Subcutaneous adipose tissue (tissue), 4 donors: ENCODE results near the gene SCAMP4. TPM values are rescaled to one million over a fixed set of nuclear protein-coding genes. Genes with fewer than 3 reads are reported as not detected.

Source experiments
- total RNA-seq, 4 donors: library from RNA; depleted of rRNA; stranded (reverse); fragments of >200 nt; gene quantifications; one replicate each; pipeline ENCODE4 v1.1.0, GENCODE V29; 2016
- TF ChIP-seq, protein P1 (sequence below): fragments of 450-650 bp; IDR thresholded peaks from one replicate; pipeline ENCODE4 v1.5.1; 2016; ENCODE audit warnings: low read depth, mild to moderate bottlenecking, control low read depth, antibody characterized with exemption, moderate library complexity

SCAMP4 gene
- total RNA-seq, 4 donors from 2014 or later: 20.9 to 45.8 (median 42.4) TPM

DNA sequence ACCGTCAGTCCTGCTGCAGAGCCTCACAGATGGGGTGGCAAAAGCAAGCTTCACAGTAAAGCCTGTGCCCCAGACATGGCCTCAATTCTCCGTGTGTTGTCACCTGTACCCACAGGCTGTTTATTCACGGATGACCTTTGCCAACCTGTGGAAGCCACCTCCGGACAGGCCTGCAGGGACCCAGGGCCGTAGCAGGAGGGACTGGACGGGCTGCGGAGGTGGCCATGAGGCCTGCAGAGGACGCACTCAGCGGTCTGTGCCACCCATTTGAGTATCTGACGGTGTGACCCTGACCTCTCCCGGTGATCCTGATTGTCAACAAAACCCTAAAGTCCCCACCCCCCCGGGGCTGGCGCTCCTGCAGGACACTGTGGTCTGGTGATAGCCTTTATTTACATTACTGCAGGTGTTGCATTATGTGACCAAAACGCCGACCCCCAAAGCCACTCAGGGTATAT lies 34.0 kb upstream of the SCAMP4 start:
- TF ChIP-seq, protein P1, sequence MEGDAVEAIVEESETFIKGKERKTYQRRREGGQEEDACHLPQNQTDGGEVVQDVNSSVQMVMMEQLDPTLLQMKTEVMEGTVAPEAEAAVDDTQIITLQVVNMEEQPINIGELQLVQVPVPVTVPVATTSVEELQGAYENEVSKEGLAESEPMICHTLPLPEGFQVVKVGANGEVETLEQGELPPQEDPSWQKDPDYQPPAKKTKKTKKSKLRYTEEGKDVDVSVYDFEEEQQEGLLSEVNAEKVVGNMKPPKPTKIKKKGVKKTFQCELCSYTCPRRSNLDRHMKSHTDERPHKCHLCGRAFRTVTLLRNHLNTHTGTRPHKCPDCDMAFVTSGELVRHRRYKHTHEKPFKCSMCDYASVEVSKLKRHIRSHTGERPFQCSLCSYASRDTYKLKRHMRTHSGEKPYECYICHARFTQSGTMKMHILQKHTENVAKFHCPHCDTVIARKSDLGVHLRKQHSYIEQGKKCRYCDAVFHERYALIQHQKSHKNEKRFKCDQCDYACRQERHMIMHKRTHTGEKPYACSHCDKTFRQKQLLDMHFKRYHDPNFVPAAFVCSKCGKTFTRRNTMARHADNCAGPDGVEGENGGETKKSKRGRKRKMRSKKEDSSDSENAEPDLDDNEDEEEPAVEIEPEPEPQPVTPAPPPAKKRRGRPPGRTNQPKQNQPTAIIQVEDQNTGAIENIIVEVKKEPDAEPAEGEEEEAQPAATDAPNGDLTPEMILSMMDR: no peak

DNA sequence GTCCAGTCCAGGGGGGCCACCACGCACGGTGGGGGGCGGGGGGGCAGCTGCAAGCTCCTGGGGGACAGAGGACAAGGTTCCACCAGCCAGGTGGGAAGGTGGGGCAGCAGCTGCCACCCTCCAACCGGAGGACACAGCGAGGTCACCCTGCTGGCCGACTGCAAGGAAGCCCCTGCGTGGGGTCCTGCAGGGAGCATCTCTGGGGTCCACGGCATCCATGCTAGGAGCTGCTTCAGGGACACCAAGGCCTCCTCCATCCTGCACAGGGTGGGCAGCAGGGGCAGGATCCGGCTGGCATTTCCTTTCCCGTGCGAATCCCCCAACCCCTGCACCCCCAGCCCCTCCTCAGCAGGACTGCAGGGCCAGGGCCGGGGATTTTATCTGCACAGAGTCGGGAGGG lies 33.6 kb upstream of the SCAMP4 start:
- TF ChIP-seq, protein P1: no peak

DNA sequence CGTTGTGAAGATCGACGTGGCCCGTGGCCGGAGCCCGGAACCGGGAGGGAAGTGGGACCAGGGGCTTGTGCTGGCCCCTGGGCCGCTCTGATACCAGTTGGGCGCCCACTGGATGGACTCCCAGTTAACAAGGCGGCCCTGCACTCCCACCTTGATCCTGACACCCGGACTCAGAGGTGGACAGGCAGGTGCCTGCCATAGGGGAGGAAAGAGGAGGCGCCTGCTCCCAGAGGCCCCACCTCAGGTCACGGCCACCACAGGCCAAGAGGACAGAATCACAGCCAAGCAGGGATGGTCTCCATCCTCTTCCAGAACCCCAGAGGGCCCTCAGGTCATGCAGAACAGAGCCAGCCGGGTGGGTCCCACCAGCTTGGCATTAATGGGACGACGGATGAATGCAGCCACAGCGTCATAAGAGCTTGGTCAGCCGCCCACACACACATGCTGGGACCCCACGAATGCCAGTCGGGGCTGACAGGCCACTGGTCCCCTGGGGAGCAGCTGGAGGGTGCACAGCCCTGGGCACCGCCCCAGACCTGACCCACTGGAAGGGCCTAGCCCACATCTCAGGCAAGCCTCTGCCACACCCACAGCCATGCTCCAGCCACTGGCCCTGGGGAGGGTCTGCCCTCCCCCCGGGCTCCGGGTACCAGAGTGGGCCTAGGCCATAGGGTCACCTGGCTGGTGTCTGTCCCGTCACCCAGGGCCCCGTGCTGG lies 32.2 kb upstream of the SCAMP4 start:
- TF ChIP-seq, protein P1: no peak

DNA sequence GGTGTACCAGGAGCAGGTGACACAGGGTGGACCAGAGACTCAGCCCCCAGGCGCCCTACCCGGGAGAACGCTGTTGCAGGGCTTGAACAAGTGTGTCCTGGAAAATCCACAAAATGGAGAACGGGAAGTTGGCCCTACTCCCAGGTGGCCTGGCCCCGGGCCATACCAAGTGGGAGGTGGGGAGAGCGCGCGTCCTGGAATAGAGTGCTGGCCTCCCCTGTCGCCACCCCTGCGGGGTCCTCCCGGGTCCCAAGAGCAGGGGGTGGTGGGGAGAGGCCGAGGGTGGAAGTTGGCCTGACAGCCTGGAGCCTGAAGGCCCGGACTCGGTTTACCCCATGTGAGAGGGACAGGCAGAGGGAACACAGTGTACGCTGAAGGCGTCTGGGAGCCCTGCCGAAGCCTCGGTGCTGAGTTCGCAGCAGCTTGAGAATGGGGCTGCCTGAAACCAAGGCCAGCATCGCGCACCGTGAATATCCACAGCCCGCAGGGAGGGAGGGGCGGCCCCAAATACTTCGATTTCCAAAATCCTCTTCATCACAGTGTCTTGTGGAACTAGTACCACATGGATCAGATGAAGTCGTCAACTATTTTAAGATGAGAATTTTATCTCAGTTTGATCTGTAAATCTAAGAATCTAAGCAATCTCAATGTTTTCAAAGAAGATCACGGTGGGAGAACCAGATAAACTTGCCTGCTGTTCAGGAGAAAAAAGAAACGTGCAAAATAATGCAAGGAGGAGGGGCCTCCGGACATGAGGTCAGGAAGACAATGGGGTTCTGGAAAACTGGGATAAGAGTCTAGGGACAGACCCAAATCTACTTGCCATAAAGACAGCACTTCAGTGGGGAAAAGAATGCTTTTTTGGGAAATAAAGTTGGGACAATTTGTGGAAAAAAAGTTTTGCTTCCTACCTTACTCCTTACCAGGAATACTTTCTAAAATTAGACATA lies 31.4 kb upstream of the SCAMP4 start:
- TF ChIP-seq, protein P1: no peak

DNA sequence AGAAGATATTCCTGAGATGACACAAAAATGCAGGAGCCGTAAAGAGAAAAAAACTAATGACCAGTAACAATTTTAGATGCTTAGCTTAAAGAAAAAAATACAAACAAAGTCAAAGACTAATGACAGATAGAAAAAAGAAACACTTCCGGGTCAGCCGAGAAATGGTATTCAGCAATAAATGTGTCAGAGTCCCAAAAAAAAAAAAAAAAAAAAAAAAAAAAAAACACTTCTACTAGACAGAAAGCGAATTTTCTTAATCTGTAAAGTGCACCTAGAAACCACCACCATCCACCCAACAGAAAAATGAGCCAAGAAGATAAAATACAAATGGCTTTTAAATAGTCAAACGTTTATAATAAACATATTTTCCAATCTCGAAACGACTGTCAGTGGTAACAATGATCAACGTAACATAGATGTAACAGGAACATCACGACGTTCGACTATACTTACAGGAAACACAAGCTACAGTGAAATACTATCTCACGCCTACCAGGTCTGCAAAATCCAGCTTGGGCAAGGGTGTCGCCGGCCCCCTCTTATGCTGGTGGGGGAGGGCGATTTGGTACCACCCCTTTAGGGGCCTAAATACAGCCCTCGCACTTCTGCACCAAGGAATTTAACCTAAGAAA lies 30.5 kb upstream of the SCAMP4 start:
- TF ChIP-seq, protein P1: no peak

DNA sequence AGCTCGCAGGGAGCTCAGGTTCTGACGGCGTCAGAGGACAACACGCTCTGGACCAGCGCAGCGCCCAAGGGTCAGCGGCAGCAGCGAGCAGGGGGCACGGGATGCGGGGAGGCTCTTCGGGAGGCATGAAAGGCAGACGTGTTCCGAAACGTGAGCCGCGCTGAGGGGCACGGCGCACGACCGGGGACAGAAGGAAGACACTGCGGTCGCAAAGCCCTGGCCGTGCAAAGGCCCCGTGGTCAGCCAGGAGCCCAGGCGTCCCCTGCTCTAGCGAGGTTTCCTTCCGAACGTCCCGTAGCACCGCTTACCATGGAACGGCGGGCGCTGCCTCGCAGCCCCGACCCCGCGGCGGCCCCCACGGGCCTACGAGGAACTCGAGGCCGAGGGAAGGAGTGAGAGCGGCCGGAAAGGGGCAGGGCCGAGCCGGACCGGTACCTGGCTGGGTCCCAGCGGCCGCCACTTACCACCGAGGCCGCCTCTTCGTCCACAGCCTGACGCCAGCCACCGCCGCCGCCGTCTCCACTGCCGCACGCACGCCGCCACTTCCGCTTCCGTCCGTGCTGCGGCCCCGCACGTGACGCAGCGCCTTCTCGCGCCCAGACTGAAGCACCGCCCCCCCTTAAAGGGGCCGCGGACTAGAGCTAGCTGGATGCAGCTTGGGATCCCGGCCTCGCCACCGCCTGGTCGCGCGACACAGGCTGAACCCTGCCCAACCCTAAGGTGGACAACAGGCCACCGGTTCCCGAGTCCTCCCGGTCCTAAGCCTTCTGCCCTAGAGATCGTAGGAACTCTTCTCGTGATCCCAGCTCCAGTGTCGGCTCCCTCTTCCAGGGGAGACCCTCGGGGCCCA lies 29.3 kb upstream of the SCAMP4 start:
- TF ChIP-seq, protein P1: no peak
